ENCODE results near the gene FAM151B.

GRCh38 chr5:80541392-80541791 is 53.5 kb downstream of the FAM151B start:
- TF ChIP-seq CTCF (IDR thresholded peaks at IDR 0.05; ENCODE audit: control extremely low read depth in 1 of 3, insufficient read depth in 1 of 3, low read depth in 1 of 3, low read length in 3 of 3) (no peak), BRCA1 (IDR thresholded peaks at IDR 0.05; ENCODE audit: low read depth, low read length) (no peak), EZH2 (IDR thresholded peaks at IDR 0.05; ENCODE audit: low read depth, low read length, severe bottlenecking) (no peak), TAF1 (IDR thresholded peaks at IDR 0.05; ENCODE audit: low read depth, low read length) (no peak)
